HG02973 (cell line): ENCODE measurements around the gene CABP5.

ENCODE experiments used
- ATAC-seq: cut with Tn5 transposase; IDR thresholded peaks from one replicate; pipeline ENCODE4 v1.9.1; 2021; ENCODE audit warnings: moderate library complexity; ENCODE audit not compliant: unreplicated experiment

The CABP5 gene

GRCh38 chr19:48033604-48034003 is 10.3 kb downstream of the CABP5 start:
- no peak for ATAC-seq

DNA sequence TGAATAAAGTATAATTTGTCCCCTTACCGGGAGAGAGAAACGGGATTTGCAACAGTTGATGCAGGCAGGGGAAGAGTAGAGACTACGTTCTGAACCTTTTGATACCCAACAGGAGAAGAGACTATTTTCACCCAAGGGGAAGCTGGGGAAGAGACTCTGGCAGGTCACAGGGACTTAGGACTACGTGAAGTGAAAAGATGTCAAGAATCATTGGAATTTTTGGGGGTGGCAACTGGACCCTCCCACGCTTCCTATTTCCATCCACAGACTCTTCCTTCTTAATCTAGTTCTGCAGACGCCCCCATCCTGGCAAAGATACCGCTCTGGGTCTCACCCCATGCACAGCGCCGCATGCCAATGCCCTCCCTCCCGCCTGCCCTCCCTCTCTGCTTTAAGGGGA is 13.8 kb downstream of the CABP5 start:
- no peak for ATAC-seq

GRCh38 chr19:48029431-48029830 is 14.4 kb downstream of the CABP5 start:
- ATAC-seq = no peak

DNA sequence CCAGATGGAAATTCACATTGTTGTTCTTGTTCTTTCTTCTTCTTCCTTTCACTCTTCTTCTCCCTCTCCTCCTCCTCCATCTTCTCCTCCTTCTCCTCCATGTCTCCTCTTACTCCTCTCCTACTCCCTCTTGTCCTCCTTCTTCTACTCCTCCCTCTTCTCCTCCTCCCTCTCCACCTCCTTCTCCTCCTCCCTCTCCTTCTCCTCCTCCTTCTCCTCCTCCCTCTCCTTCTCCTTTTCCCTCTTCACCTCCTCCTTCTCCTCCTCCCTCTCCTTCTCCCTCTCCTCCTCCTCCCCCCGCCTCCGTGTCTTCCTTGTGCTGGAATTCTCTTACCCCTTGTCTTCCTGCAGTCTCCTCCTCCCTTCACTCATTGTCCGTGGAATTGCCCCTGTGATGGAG is 18.4 kb downstream of the CABP5 start:
- no peak for ATAC-seq

DNA sequence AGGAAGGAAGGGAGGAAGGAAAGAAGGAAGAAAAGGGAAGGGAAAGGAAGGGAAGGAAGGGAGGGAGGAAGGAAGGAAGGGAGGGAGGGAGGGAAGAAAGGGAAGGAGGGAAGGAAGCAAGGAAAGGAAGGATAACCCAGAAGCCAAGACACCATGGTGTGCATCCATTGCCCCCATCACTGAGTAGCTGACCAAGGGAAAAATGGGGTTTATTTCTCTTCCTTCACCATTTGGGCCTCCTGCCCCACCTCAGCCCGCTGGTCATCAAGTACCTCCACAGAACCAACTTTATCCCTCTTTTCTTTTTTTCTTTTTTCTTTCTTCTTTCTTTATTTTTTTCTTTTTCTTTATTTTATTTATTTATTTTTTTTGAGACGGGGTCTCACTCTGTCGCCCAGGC is 20.4 kb downstream of the CABP5 start:
- ATAC-seq = no peak

GRCh38 chr19:48023011-48023410 is 20.9 kb downstream of the CABP5 start:
- no peak for ATAC-seq

DNA sequence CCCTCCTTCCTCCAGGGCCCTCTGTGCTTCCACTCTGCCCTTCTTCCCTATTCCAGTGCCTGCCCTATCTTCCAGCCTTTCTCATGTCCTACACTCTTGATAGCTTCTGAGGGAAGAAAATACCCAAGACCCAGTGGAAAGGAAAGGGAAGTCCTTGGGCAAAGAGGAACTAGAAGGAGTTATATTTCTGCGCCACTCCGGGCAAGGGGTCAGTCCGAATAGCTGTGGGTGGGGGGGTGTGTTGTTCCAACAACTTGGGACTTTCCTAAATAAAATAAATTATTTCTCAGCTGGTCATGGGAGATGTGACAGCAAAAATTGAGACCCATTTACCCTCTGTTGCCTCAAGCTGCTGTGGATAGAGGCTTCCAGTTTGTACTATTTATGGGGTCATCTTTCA is 23.2 kb downstream of the CABP5 start:
- no peak for ATAC-seq

DNA sequence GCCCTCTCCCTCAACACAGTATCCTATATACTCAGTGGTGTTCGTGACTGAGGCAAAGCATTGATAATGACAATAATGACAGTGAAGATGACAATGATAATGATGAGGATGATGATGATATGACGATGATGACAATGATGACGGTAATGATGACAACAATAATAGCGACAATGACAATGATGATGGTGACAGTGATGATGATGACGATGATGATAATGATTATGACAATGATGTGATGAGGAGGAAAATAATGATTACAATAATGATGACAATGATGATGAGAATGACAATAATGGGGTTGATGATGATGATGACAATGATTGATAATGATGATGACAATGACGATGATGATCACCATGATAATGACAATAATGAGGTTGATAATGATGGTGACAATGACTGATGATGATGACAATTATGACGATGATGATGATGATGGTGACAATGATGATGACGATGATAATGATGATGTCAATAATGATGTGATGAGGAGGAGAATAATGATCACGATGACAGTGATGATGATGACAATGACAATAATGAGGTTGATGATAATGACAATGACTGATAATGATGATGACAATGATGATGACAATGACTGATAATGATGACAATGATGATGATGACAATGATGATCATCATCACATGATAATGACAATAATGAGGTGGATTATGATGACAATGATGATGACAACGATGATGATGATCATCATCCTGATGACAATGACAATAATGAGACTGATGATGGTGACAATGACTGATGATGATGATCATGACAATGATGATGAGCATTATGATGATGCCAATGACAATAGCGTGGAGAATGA is 32.7 kb downstream of the CABP5 start:
- ATAC-seq = no peak

DNA sequence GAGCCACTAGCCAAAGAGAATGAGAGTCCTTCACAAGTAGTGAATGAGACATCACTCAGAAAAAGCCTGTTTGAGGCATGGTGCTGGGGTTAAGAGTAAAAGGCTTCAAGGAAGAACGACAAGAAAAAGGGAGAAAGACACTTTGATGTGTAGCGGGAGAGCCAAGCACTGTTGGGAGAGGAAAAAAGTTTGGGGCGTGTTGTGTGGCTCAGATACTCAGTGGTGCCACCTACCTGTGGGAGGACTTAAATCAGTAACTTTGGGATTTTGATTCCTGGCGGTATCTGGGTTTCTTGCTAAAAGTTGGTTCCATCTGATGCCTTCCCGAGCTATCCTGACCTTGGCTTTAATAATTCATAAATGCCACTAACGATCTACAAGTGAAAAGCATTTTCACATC is 37.1 kb downstream of the CABP5 start:
- ATAC-seq = no peak

DNA sequence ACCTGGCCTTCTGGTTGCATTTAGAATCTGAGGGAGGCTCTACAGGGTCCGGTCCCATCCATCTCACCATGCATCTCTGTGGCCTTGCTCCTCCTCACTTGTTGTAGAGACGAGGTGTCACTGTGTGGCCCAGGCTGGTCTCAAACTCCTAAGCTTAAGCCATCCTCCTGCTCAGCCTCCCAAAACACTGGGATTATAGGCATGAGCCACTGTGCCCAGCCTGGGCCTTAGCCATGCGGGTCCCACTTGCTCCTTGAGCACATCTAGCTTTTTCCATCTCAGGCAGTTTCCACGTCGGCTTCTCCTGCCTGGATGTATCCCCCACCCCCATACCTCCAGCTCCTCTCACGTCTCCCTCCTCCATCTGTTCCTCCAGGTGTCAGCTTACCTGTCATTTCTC is 39.6 kb downstream of the CABP5 start:
- ATAC-seq = no peak

DNA sequence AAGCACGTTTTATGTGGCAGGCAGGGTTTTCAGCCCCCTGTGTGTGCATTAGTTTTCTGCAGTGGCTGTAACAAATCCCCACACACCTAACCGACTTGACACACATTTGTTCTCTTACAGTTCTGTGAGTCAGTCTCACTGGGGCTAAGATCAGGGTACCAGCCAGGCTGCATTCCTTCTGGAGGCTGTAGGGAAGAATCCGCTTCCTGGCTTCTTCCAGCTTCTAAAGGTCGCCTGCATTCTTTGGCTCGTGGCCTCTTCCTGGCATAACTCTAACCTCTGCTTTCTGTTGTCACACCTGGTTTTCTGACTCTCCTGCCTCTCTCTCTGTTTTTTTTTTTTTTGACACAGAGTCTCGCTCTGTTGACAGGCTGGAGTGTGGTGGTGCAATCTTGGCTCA is 43.0 kb downstream of the CABP5 start:
- ATAC-seq = no peak

DNA sequence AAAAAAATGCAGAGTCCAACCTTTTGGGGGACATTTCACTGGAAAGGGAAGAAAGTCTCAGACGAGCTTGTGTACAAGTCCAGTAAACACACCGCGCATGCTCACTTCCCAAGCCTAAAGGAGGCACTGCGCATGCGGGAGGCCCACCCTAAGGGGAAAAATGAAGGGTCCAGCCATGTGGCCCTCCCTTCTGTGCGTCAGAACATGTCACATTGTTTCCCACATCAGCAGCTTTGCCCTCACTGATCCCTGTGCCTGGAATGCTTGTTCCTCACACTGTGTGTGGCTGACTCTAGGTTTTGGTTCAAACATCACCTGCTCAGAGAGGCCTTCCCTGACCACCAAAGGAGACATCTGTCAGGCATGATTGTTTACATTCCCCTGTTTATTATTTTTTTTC is 45.1 kb downstream of the CABP5 start:
- ATAC-seq = no peak

DNA sequence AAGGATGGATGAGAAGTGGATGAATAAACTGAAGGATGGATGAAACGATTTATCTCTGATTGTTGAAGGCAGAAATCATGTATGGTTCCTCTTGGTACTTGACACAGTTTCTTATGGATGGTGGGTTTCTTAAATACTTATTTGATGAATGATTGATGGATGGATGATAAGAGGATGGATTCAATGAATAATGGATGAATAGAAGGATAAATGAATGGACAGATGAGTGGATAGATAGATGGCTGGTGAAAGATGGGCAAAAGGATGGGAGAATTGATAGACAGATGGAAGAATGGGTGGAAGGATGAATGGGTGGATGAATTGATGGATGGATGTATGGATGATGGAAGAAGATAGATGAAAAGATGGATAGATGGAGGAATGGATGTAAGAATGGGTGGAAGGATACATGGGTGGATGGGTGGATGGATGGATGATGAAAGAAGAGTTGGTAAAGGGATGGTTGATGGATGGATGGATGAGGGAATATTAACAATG is 47.6 kb downstream of the CABP5 start:
- no peak for ATAC-seq

DNA sequence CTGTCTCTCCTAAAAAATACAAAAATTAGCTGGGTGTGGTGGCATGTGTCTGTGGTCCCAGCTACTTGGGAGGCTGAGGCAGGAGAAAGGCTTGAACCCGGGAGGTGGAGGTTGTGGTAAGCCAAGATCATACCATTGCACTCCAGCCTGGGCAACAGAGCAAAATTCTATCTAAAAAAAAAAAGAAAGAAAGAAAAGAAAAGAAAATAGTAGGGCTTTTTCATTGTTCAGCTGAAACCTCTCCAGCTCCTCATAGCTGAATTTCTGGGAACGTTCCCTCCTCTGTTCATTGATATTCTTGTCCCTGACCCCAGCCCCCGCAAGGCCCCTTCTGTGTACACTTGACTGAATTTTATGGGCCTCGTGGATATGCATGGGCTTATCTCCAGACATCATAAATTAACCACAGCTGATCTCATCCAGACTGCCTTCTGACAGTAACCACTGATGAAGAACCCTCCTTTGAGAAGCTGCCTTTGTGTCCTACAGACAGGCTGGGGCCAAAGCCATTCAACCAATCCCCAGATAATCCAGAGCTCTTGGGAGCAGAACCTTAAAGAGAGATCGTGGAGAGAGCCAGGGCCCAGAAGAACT is 49.6 kb downstream of the CABP5 start, which contains the start of gene ELSPBP1:
ELSPBP1 (plus strand) TSS at position 424 of the 594 bp plus-strand sequence. CDS start 14,036 bp downstream, outside the sequence.
- no peak for ATAC-seq

- no peak for ATAC-seq
These were observed 51.8 kb downstream of the CABP5 start, which contains the start of gene BSPH1 for GRCh38 chr19:47992070-47992469. TSS of gene BSPH1 (minus strand) at chr19:47992170. CDS start at chr19:47992081, 89 bp downstream.

GRCh38 chr19:47991191-47991808 is 52.6 kb downstream of the CABP5 start:
- no peak for ATAC-seq
